CD4-positive, alpha-beta T cell (primary cell): ENCODE results near the gene SPATA31A7. TPM values are rescaled to one million over a fixed set of nuclear protein-coding genes. Genes with fewer than 3 reads are reported as not detected.
"Not testable (repeated sequence)": the region's sequence is repeated elsewhere in the genome, so short reads cannot be mapped to it uniquely, and the experiment has no call there.

Experiments
- ATAC-seq: fragments of 200-7000 bp; cut with Tn5 transposase; one replicate; pipeline ENCODE4 v1.10.0; 2022; ENCODE audit warnings: mild to moderate bottlenecking; ENCODE audit not compliant: poor library complexity
- CTCF ChIA-PET: fragments of 350-600 bp; sonication (Branson Sonifier 250); formaldehyde crosslinking; loops from one replicate; lab custom pipeline; 2021; ENCODE audit warnings: antibody characterized with exemption, inconsistent platforms; lab: Charles Lee
- POLR2A ChIA-PET: fragments of 350-600 bp; sonication (Branson Sonifier 250); formaldehyde crosslinking; loops from one replicate; lab custom pipeline; 2021; ENCODE audit warnings: antibody characterized with exemption, inconsistent platforms; lab: Charles Lee
- DNase-seq, 14 experiments: peaks; one replicate each; pipeline ENCODE4 v3.0.0-alpha.2; 2013 to 2020; ENCODE audit warnings: mixed read lengths in 2 of 14
- H3K27ac ChIP-seq, 2 donors: one replicate each; pipeline versions ENCODE4 v1.5.1 to v1.7.0; 2013; ENCODE audit warnings: low read length in 2 of 2, low read depth in 1 of 2, mild to moderate bottlenecking in 1 of 2
- H3K27me3 ChIP-seq, 2 experiments: 1 replicate in 1 of 2; 2 replicates in 1 of 2; pipeline versions ENCODE4 v1.6.1 to v1.7.0; 2013; ENCODE audit warnings: low read length in 2 of 2, control low read depth in 1 of 2, mild to moderate bottlenecking in 1 of 2, moderate library complexity in 1 of 2; ENCODE audit not compliant: insufficient read depth in 2 of 2, control insufficient read depth in 1 of 2
- H3K36me3 ChIP-seq: one replicate; pipeline ENCODE4 v1.6.1; 2013; ENCODE audit warnings: low read length, control low read depth; ENCODE audit not compliant: insufficient read depth
- H3K4me1 ChIP-seq: one replicate; pipeline ENCODE4 v1.6.1; 2013; ENCODE audit warnings: low read length, control low read depth; ENCODE audit not compliant: insufficient read depth
- H3K4me3 ChIP-seq: one replicate; pipeline ENCODE4 v1.5.1; 2013; ENCODE audit warnings: mild to moderate bottlenecking, low read length, moderate library complexity
- H3K9me3 ChIP-seq, 2 experiments: 1 replicate in 1 of 2; 2 replicates in 1 of 2; pipeline versions ENCODE4 v1.6.1 to v1.7.0; 2013; ENCODE audit warnings: low read length in 2 of 2, mild to moderate bottlenecking in 2 of 2, control low read depth in 1 of 2, moderate library complexity in 1 of 2; ENCODE audit not compliant: control insufficient read depth in 1 of 2, insufficient read depth in 1 of 2
- H3K27ac Mint-ChIP-seq: one replicate; pipeline ENCODE4 v1.8.0; 2020; ENCODE audit warnings: mixed read lengths
- H3K27me3 Mint-ChIP-seq: one replicate; pipeline ENCODE4 v1.8.0; 2021; ENCODE audit warnings: mixed read lengths
- H3K36me3 Mint-ChIP-seq: one replicate; pipeline ENCODE4 v1.8.0; 2021; ENCODE audit warnings: low read depth, mixed read lengths
- H3K4me1 Mint-ChIP-seq: one replicate; pipeline ENCODE4 v1.8.0; 2021; ENCODE audit warnings: low read depth, mixed read lengths
- H3K4me3 Mint-ChIP-seq: one replicate; pipeline ENCODE4 v1.8.0; 2020; ENCODE audit warnings: mild to moderate bottlenecking, mixed read lengths
- H3K9me3 Mint-ChIP-seq: one replicate; pipeline ENCODE4 v1.8.0; 2020; ENCODE audit warnings: mixed read lengths
- intact Hi-C, 2 experiments: fragments of 100-400 bp; cut with DNase I in 1 of 2; cut with micrococcal nuclease in 1 of 2; formaldehyde crosslinking; loops; one replicate each; pipeline versions ENCODE4 v1.15.1 to v1.9.0; 2023 to 2025; cut with DNase I, micrococcal nuclease
- polyA plus RNA-seq, 2 donors: library from polyadenylated mRNA; unstranded; fragments of 120-200 nt; gene quantifications; one replicate each; pipeline ENCODE4 v1.2.1, GENCODE V29; 2013
- total RNA-seq, 174 experiments: library from RNA in 2 of 174; stranded (reverse) in 2 of 174; gene quantifications; one replicate each; pipeline ENCODE4 v1.2.3 and lab custom pipeline; 2021 to 2026

Gene SPATA31A7
- total RNA-seq (not detected), total RNA-seq (lab: John Stamatoyannopoulos, UW) (0 reads per million in 172 experiments)
- polyA plus RNA-seq (2013, experiment 1 of 2), result not detected
- not detected for polyA plus RNA-seq (2013, experiment 2 of 2)

- POLR2A ChIA-PET, H3K36me3 Mint-ChIP-seq: not testable (repeated sequence)
These were observed at the start of gene SPATA31A7 for GRCh38 chr9:61189736-61190135. SPATA31A7 (plus strand) TSS chr9:61190036; CDS start chr9:61190065, 29 bp downstream.

GRCh38 chr9:61226438-61226837 is 36.6 kb downstream of the SPATA31A7 start:
- H3K4me3 Mint-ChIP-seq, DNase-seq, H3K9me3 ChIP-seq, ATAC-seq, H3K27ac ChIP-seq, H3K9me3 Mint-ChIP-seq, H3K4me1 ChIP-seq, H3K27me3 Mint-ChIP-seq, H3K36me3 Mint-ChIP-seq, H3K27ac Mint-ChIP-seq, CTCF ChIA-PET, H3K4me1 Mint-ChIP-seq, H3K4me3 ChIP-seq, H3K36me3 ChIP-seq, POLR2A ChIA-PET, H3K27me3 ChIP-seq, intact Hi-C loops: not testable (repeated sequence)

More at GRCh38 chr9:61189736-61190135, at the start of gene SPATA31A7:
- H3K27ac ChIP-seq, DNase-seq, H3K4me1 Mint-ChIP-seq, H3K27me3 Mint-ChIP-seq, H3K27me3 ChIP-seq, H3K4me3 ChIP-seq, H3K9me3 Mint-ChIP-seq, H3K36me3 ChIP-seq, H3K27ac Mint-ChIP-seq, H3K4me3 Mint-ChIP-seq, intact Hi-C loops, H3K9me3 ChIP-seq, ATAC-seq, CTCF ChIA-PET, H3K4me1 ChIP-seq: not testable (repeated sequence)
